Adrenal gland (tissue), 5 donors: ENCODE data around the gene ETV3.

ENCODE experiments used
- POLR2A ChIP-seq, 2 donors: fragments of 450-650 bp; IDR thresholded peaks; one replicate each; pipeline ENCODE4 v1.6.1; 2017; ENCODE audit warnings: antibody characterized with exemption in 2 of 2, mild to moderate bottlenecking in 2 of 2, moderate library complexity in 1 of 2
- TF ChIP-seq, protein P1 (sequence below), 6 experiments: fragments of 450-650 bp in 4 of 6; fragments of 200-600 bp in 2 of 6; sonication (generic) in 1 of 6; IDR thresholded peaks; 1 replicate in 5 of 6; 2 replicates in 1 of 6; pipeline versions ENCODE4 v1.5.1 to v1.8.0; 2016 to 2021; ENCODE audit warnings: antibody characterized with exemption in 6 of 6, mild to moderate bottlenecking in 2 of 6, moderate library complexity in 1 of 6
- donor health status: DM: no; HTN: no; CAD: no.

DNA sequence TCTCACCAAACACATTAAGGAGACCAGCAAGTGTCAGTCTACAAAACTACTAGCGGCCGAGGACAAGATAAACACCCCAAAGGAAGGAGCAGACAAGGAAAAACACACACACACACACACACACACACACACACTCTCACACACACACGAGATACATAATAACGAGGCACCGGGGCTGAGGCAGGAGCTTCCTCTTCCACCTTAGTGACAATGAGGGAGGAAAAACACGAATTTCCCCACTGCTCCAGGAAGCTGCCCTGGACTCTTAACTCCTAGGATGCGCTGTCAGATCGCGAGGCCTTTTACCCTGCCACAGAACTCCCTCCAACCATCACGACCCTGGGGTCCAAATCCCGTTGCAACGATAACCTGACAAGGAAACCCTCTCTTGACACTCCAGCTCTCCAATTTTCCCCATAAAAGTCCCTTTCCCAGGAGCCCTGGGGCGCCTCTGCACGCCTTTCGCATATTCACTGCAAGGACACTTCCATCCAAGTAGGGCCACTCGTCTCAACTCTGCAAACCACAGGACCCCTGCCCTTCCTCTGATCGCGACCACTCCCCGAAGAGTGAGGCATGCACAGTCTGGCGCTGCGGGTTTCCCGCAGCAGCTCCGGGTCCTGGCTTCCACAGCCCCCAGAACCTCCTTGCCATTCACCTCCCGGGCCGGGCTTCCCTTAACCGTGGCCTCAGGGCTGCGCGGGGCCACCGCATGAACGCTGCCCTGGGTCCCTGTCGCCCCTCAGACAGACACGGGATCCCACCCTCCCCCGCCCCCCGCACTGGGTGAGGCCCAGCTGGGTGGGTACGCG lies 581 bp downstream of the ETV3 start:
- TF ChIP-seq, protein P1, sequence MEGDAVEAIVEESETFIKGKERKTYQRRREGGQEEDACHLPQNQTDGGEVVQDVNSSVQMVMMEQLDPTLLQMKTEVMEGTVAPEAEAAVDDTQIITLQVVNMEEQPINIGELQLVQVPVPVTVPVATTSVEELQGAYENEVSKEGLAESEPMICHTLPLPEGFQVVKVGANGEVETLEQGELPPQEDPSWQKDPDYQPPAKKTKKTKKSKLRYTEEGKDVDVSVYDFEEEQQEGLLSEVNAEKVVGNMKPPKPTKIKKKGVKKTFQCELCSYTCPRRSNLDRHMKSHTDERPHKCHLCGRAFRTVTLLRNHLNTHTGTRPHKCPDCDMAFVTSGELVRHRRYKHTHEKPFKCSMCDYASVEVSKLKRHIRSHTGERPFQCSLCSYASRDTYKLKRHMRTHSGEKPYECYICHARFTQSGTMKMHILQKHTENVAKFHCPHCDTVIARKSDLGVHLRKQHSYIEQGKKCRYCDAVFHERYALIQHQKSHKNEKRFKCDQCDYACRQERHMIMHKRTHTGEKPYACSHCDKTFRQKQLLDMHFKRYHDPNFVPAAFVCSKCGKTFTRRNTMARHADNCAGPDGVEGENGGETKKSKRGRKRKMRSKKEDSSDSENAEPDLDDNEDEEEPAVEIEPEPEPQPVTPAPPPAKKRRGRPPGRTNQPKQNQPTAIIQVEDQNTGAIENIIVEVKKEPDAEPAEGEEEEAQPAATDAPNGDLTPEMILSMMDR (IDR thresholded peaks at IDR 0.05), result peak in 1 of 6 experiments; percentile 15
- TF ChIP-seq POLR2A (IDR thresholded peaks at IDR 0.05), result no peak
